AG09309 (cell line): Measurements from ENCODE around the gene NWD2.

Source experiments
- DNase-seq: peaks from one replicate; pipeline ENCODE4 v3.0.0-alpha.2; 2010; ENCODE audit warnings: low read depth
- H3K4me3 ChIP-seq: 2 replicates; pipeline ENCODE4 v1.5.1; 2011; ENCODE audit warnings: mild to moderate bottlenecking, low read depth, low read length, moderate library complexity; ENCODE audit not compliant: control insufficient read depth
- CTCF ChIP-seq: IDR thresholded peaks from 2 replicates; pipeline ENCODE4 v1.5.1; 2011; ENCODE audit warnings: mild to moderate bottlenecking, low read depth, low read length, inconsistent platforms; ENCODE audit not compliant: insufficient read depth, control insufficient read depth; ENCODE audit errors: missing control alignments

The NWD2 gene

GRCh38 chr4:37423310-37423709 is 178.8 kb downstream of the NWD2 start:
- TF ChIP-seq CTCF: no peak
- DNase-seq: no peak
- H3K4me3 ChIP-seq: no peak overlapping the region

- DNase-seq: no peak
- no peak overlapping the region for H3K4me3 ChIP-seq
- TF ChIP-seq CTCF: no peak
Observed at GRCh38 chr4:37424753-37425152, 180.2 kb downstream of the NWD2 start.

- no peak overlapping the region for H3K4me3 ChIP-seq
- no peak for DNase-seq
- no peak for TF ChIP-seq CTCF
Observed at GRCh38 chr4:37425857-37426256, 181.3 kb downstream of the NWD2 start.

GRCh38 chr4:37427193-37427592 is 182.7 kb downstream of the NWD2 start:
- no peak overlapping the region for H3K4me3 ChIP-seq
- no peak for DNase-seq
- no peak for TF ChIP-seq CTCF

- H3K4me3 ChIP-seq: no peak overlapping the region
- DNase-seq: no peak
- no peak for TF ChIP-seq CTCF
Observed at GRCh38 chr4:37429906-37430305, 185.4 kb downstream of the NWD2 start.

GRCh38 chr4:37430718-37431416 is 186.3 kb downstream of the NWD2 start:
- no peak for TF ChIP-seq CTCF
- no peak for DNase-seq
- no peak overlapping the region for H3K4me3 ChIP-seq

GRCh38 chr4:37431417-37431743 is 186.8 kb downstream of the NWD2 start:
- no peak for DNase-seq
- no peak for TF ChIP-seq CTCF
- H3K4me3 ChIP-seq: no peak overlapping the region
